Activated naive CD8-positive, alpha-beta T cell treated with anti-CD3 and anti-CD28 coated beads for 36 hours (primary cell): Measurements from ENCODE around the gene LGI1. TPM values are rescaled to one million over a fixed set of nuclear protein-coding genes. Genes with fewer than 3 reads are reported as not detected.

Experiments used
- DNase-seq: peaks from one replicate; pipeline ENCODE4 v3.0.0; 2021
- H3K27ac Mint-ChIP-seq: one replicate; pipeline ENCODE4 v1.8.0; 2022; ENCODE audit warnings: mild to moderate bottlenecking, moderate library complexity, mixed read lengths
- H3K27me3 Mint-ChIP-seq: one replicate; pipeline ENCODE4 v1.8.0; 2022; ENCODE audit warnings: mild to moderate bottlenecking, mixed read lengths
- H3K36me3 Mint-ChIP-seq: one replicate; pipeline ENCODE4 v1.8.0; 2021; ENCODE audit warnings: mild to moderate bottlenecking, mixed read lengths
- H3K4me1 Mint-ChIP-seq: one replicate; pipeline ENCODE4 v1.8.0; 2021; ENCODE audit warnings: mixed read lengths
- H3K4me3 Mint-ChIP-seq: one replicate; pipeline ENCODE4 v1.8.0; 2022; ENCODE audit warnings: mild to moderate bottlenecking, moderate library complexity, mixed read lengths
- H3K9me3 Mint-ChIP-seq: one replicate; pipeline ENCODE4 v1.8.0; 2022; ENCODE audit warnings: mixed read lengths
- total RNA-seq, 2 experiments: library from RNA; stranded (reverse); gene quantifications; one replicate each; pipeline ENCODE4 v1.2.3, GENCODE V29; 2021

Gene LGI1
- total RNA-seq, 2 experiments from 2014 or later = not detected

- no peaks in the 10 kb centered on the region for H3K4me1 Mint-ChIP-seq
- no peak overlapping the region for H3K4me3 Mint-ChIP-seq
- H3K36me3 Mint-ChIP-seq = no peaks in the 10 kb centered on the region
- no peaks in the 10 kb centered on the region for H3K9me3 Mint-ChIP-seq
- H3K27ac Mint-ChIP-seq = no peak overlapping the region
- H3K27me3 Mint-ChIP-seq = peaks cover 15% of the 10 kb centered on the region
- DNase-seq = no peak
These were observed 10.9 kb upstream of the LGI1 start for GRCh38 chr10:93746844-93747284.

GRCh38 chr10:93749218-93749799 lies 8.4 kb upstream of the LGI1 start:
- no peaks in the 10 kb centered on the region for H3K36me3 Mint-ChIP-seq
- no peak overlapping the region for H3K27ac Mint-ChIP-seq
- no peaks in the 10 kb centered on the region for H3K9me3 Mint-ChIP-seq
- peaks cover 22% of the 10 kb centered on the region for H3K27me3 Mint-ChIP-seq
- DNase-seq = no peak
- H3K4me1 Mint-ChIP-seq = no peaks in the 10 kb centered on the region
- H3K4me3 Mint-ChIP-seq = no peak overlapping the region

- Mint-ChIP-seq H3K4me1 (peaks cover 7% of the 10 kb centered on the region), H3K27ac (no peak overlapping the region), H3K27me3 (peaks cover 19% of the 10 kb centered on the region)
These were observed 6.6 kb upstream of the LGI1 start for GRCh38 chr10:93751124-93751523.

GRCh38 chr10:93751832-93752231 lies 5.9 kb upstream of the LGI1 start:
- H3K4me3 Mint-ChIP-seq = no peak overlapping the region
- no peak overlapping the region for H3K27ac Mint-ChIP-seq
- no peaks in the 10 kb centered on the region for H3K9me3 Mint-ChIP-seq
- H3K36me3 Mint-ChIP-seq = no peaks in the 10 kb centered on the region
- H3K4me1 Mint-ChIP-seq = peaks cover 7% of the 10 kb centered on the region
- H3K27me3 Mint-ChIP-seq = peaks cover 24% of the 10 kb centered on the region
- DNase-seq = peak; percentile 3

More at GRCh38 chr10:93751124-93751523, 6.6 kb upstream of the LGI1 start:
- Mint-ChIP-seq H3K9me3 (no peaks in the 10 kb centered on the region), H3K4me3 (no peak overlapping the region), H3K36me3 (no peaks in the 10 kb centered on the region)
- no peak for DNase-seq

DNA sequence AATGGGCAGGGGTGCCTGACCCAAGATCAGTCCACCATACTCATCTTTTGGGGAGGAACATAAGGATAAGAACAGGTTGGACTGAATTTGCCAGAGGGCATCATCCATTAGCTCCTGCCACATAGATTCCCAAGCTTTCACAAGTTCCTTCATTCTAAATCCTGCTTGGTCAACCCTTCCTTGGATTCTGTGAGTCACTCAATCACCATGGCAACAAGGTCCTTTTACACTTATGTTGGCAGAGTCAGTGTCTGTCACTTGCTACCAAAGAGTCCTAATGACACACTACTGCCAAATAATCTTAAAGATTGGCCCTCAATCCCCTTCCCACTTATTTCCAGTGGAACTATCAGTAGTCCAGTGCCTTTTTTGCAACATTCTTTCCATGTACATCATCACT lies 5.0 kb upstream of the LGI1 start:
- Mint-ChIP-seq H3K27me3 (peaks cover 28% of the 10 kb centered on the region), H3K4me3 (no peak overlapping the region), H3K4me1 (peaks cover 10% of the 10 kb centered on the region), H3K36me3 (no peaks in the 10 kb centered on the region), H3K27ac (no peak overlapping the region), H3K9me3 (no peaks in the 10 kb centered on the region)
- no peak for DNase-seq

DNA sequence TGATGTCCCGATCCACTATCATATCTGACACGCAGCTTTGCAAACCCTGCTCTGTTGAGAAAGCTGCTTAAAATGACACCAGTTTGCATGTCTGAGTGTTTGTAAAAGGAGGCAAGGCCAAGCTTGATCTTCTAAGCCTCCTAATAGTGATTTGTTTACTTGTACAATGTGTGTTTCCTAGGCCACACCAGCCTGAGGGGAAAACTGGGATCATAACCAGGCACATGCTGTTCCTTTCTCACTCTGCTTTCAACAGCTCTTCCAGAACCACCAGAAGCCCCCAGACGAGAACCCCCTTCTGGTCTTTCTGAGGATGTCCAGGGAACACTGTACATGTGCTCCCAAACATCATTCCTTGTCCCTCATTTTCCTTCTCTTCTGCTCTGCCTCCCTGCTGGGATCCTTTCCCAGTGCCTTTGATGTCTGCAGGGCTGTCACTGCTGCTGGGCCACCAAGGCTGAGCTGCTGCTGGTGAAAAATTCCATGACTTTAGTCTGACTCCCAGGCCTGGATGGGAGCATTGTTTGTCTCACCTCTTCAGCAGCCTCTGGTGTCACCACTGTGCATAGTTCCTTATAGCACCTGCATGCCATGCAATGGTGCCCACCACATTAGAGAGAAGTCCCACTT lies 4.0 kb upstream of the LGI1 start:
- H3K4me1 Mint-ChIP-seq = peaks cover 14% of the 10 kb centered on the region
- H3K36me3 Mint-ChIP-seq = no peaks in the 10 kb centered on the region
- DNase-seq = no peak
- H3K27ac Mint-ChIP-seq = no peak overlapping the region
- no peaks in the 10 kb centered on the region for H3K9me3 Mint-ChIP-seq
- H3K4me3 Mint-ChIP-seq = no peak overlapping the region
- peaks cover 38% of the 10 kb centered on the region for H3K27me3 Mint-ChIP-seq

GRCh38 chr10:93754761-93755160 lies 3.0 kb upstream of the LGI1 start:
- Mint-ChIP-seq H3K4me3 (no peak overlapping the region), H3K4me1 (peaks cover 14% of the 10 kb centered on the region), H3K27ac (no peak overlapping the region), H3K36me3 (no peaks in the 10 kb centered on the region), H3K9me3 (no peaks in the 10 kb centered on the region), H3K27me3 (peaks cover 48% of the 10 kb centered on the region)
- DNase-seq = no peak

DNA sequence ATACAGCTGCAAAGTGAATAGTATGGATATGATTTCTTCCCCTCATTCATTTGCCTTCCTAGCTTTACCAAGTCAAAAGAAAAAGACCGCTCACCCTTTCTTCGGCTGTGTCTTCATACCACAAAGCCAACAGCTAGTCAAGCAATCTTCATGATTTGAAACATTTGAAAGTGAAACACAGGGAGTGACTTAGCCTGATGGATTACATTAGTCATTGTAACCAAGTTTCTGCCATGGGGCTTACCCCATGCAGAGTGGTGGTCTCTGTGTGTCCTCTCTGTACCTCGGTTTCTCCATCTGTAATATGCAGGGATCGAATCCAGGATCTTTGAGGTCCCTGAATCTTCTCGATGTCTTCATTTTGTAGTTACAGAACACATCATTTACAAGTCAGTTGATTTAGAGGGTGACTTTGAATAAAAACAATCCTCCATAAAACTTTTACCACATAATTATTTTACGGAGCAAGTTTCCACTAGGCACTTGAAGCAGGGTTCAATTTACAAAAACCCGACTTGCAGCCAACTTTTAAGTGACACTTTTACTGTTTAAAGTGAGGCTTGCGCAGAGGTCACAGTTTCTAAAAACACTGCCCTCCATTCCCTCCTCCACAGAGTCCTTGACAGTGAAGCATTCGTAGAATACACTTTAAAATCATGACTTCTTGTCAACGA lies 2.2 kb upstream of the LGI1 start:
- Mint-ChIP-seq H3K4me3 (no peak overlapping the region), H3K9me3 (no peaks in the 10 kb centered on the region), H3K4me1 (peaks cover 14% of the 10 kb centered on the region)

DNA sequence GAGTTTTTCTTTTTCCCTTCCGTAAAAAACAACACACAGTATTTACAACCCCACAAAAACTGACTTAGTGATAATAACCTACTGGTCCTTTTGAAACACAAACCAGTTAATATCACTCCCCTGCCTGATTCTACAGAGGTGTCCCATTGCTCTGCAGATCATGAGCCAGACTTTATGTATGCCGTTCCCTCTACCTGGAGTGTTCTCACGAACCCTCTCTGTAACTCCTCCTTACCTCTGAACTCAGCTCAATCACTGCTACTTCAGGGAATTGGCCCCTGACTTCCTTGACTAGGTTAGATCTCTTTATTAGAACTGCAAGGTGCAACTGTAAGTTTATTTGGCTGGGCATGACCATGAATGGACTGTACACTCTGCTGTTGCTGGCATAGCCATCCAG lies 1.6 kb upstream of the LGI1 start:
- H3K27ac Mint-ChIP-seq = no peak overlapping the region
- DNase-seq = no peak
- H3K4me3 Mint-ChIP-seq = no peak overlapping the region
- peaks cover 56% of the 10 kb centered on the region for H3K27me3 Mint-ChIP-seq
- peaks cover 14% of the 10 kb centered on the region for H3K4me1 Mint-ChIP-seq
- no peaks in the 10 kb centered on the region for H3K9me3 Mint-ChIP-seq
- no peaks in the 10 kb centered on the region for H3K36me3 Mint-ChIP-seq

More for the DNA sequence above, 2.2 kb upstream of the LGI1 start:
- no peak for DNase-seq
- peaks cover 55% of the 10 kb centered on the region for H3K27me3 Mint-ChIP-seq
- no peaks in the 10 kb centered on the region for H3K36me3 Mint-ChIP-seq
- no peak overlapping the region for H3K27ac Mint-ChIP-seq

GRCh38 chr10:93757136-93757535 lies 600 bp upstream of the LGI1 start:
- no peak for DNase-seq
- H3K27ac Mint-ChIP-seq = no peak overlapping the region
- H3K4me3 Mint-ChIP-seq = no peak overlapping the region
- H3K27me3 Mint-ChIP-seq = peaks cover 56% of the 10 kb centered on the region
- no peaks in the 10 kb centered on the region for H3K36me3 Mint-ChIP-seq
- no peaks in the 10 kb centered on the region for H3K9me3 Mint-ChIP-seq
- peaks cover 14% of the 10 kb centered on the region for H3K4me1 Mint-ChIP-seq

DNA sequence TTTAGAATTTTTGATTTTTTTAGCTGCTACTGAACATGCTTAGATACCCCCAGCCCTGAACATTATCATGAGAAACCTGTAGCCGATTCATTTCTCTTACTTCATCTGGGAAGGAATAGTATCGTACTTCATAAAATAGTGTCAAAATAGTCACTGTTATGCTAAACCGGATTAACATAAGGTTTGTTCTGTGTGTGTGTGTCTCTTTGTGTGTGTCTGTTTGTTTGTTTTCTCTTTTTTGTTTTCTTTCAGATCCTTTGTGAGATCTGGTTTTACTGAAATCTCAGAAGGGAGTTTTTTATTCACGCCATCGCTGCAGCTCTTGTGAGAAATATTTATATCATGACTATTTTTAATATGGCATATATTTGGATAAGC lies 761 bp downstream of the LGI1 start:
- Mint-ChIP-seq H3K27ac (no peak overlapping the region), H3K9me3 (no peaks in the 10 kb centered on the region), H3K4me3 (no peak overlapping the region), H3K27me3 (peaks cover 52% of the 10 kb centered on the region), H3K36me3 (no peaks in the 10 kb centered on the region), H3K4me1 (peaks cover 14% of the 10 kb centered on the region)
- DNase-seq = no peak

GRCh38 chr10:93758891-93759410 lies 1.2 kb downstream of the LGI1 start:
- Mint-ChIP-seq H3K4me1 (peaks cover 14% of the 10 kb centered on the region), H3K9me3 (no peaks in the 10 kb centered on the region), H3K27me3 (peaks cover 52% of the 10 kb centered on the region), H3K36me3 (no peaks in the 10 kb centered on the region), H3K4me3 (no peak overlapping the region), H3K27ac (no peak overlapping the region)
- DNase-seq = no peak

GRCh38 chr10:93760490-93760889 lies 2.8 kb downstream of the LGI1 start:
- Mint-ChIP-seq H3K4me3 (no peak overlapping the region), H3K36me3 (no peaks in the 10 kb centered on the region)

GRCh38 chr10:93762979-93763391 lies 5.2 kb downstream of the LGI1 start:
- DNase-seq = no peak
- Mint-ChIP-seq H3K4me1 (peaks cover 2% of the 10 kb centered on the region), H3K27me3 (peaks cover 39% of the 10 kb centered on the region), H3K27ac (no peak overlapping the region), H3K36me3 (no peaks in the 10 kb centered on the region), H3K9me3 (no peaks in the 10 kb centered on the region), H3K4me3 (no peak overlapping the region)

More at GRCh38 chr10:93760490-93760889, 2.8 kb downstream of the LGI1 start:
- H3K4me1 Mint-ChIP-seq = peaks cover 9% of the 10 kb centered on the region
- no peak overlapping the region for H3K27ac Mint-ChIP-seq
- peaks cover 52% of the 10 kb centered on the region for H3K27me3 Mint-ChIP-seq
- no peaks in the 10 kb centered on the region for H3K9me3 Mint-ChIP-seq
- no peak for DNase-seq

DNA sequence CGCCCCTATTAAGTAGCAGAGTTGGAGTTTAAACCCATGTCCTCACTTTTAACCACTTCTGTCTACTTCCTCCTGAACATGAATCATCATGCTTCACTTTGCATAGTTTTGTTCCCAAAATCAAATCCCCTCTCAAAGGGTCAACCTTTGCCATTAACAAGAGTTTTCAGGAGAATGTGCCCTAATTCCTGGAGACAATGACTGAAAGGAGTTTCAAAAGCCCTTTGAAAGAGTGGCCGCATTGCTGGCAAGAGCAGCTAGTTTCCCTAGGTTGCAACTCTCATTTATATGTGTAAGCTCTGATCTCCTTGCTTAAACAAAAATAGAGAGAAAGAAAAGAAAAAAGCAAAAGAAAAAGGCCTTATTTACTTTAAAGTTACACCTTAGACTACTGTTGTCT lies 9.2 kb downstream of the LGI1 start:
- Mint-ChIP-seq H3K36me3 (no peaks in the 10 kb centered on the region), H3K4me3 (no peak overlapping the region), H3K4me1 (no peaks in the 10 kb centered on the region)

More for the DNA sequence above, 9.2 kb downstream of the LGI1 start:
- no peak overlapping the region for H3K27ac Mint-ChIP-seq
- H3K27me3 Mint-ChIP-seq = peaks cover 4% of the 10 kb centered on the region
- DNase-seq = no peak
- H3K9me3 Mint-ChIP-seq = no peaks in the 10 kb centered on the region
